H1 (cell line): Measurements from ENCODE around the gene FAM241A. TPM values are rescaled to one million over a fixed set of nuclear protein-coding genes. Genes with fewer than 3 reads are reported as not detected.

ENCODE experiments used
- KDM4A ChIP-seq: IDR thresholded peaks from one replicate; pipeline ENCODE4 v1.7.1; 2012; ENCODE audit warnings: low read depth, mild to moderate bottlenecking, moderate library complexity, low read length, inconsistent platforms; ENCODE audit not compliant: severe bottlenecking
- NANOG ChIP-seq: IDR thresholded peaks from 2 replicates; pipeline ENCODE4 v1.6.1; 2011; ENCODE audit warnings: low read length, low read depth, mild to moderate bottlenecking, inconsistent platforms; ENCODE audit not compliant: insufficient read depth, poor library complexity, severe bottlenecking
- SIX5 ChIP-seq: IDR thresholded peaks from 2 replicates; pipeline ENCODE4 v1.6.1; 2011; ENCODE audit warnings: mild to moderate bottlenecking, low read depth, low read length
- SRF ChIP-seq: IDR thresholded peaks from 2 replicates; pipeline ENCODE4 v1.6.1; 2011; ENCODE audit warnings: mild to moderate bottlenecking, low read depth, low read length, moderate library complexity
- TEAD4 ChIP-seq: IDR thresholded peaks from 2 replicates; pipeline ENCODE4 v1.6.1; 2012; ENCODE audit warnings: low read depth, low read length, inconsistent platforms, mixed read lengths
- ZNF274 ChIP-seq: IDR thresholded peaks from 2 replicates; pipeline ENCODE4 v1.7.0; 2012; ENCODE audit warnings: low read length, borderline replicate concordance; ENCODE audit errors: extremely low read depth
- polyA plus RNA-seq, 7 experiments: library from polyadenylated mRNA; depleted of rRNA in 3 of 7; stranded (reverse) in 5 of 7; unstranded in 2 of 7; fragments of >200 nt in 5 of 7; fragments of 200-250 nt in 2 of 7; gene quantifications; 1 replicate in 5 of 7; 2 replicates in 1 of 7; 4 replicates in 1 of 7; pipeline versions ENCODE4 v1.2.1 to v1.2.3, GENCODE V29; 2011 to 2013; ENCODE audit warnings: missing spikeins in 2 of 7, mixed read lengths in 2 of 7
- total RNA-seq: library from RNA; stranded (reverse); fragmentation: NEBNext Ultra II Directional; extraction: Animal tissue kit (Norgen Biotek cat#: 25700); gene quantifications from 2 replicates; pipeline ENCODE4 v1.2.1, GENCODE V29; 2021
- TF ChIP-seq, protein P1 (sequence below): IDR thresholded peaks from 2 replicates; pipeline ENCODE4 v1.6.1; 2012; ENCODE audit warnings: low read length, inconsistent platforms

The FAM241A gene
- total and polyA plus RNA-seq, 2 of the 8 experiments (the other 6 are each of a cell fraction or from before 2014, with no cell fraction given), result 0.20 to 0.73 TPM

DNA sequence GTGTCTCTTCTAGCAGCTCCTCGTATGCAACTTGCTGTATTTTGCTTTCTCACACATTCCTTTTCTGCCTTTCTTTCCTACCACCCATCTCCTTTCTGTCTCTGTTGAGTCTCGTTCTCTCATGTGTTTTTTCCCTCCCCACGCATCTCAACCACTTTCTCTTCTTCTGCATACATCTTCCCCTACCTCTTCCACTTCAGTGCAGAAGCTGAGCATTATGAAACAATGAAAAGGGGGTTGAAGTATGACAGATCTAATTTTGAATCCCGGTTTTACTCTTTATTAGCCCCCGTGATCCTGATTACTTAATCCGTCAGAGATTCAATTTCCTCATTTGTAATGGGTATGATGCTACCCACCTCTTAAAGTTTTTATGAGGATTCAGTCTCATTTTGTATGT is 7.3 kb downstream of the FAM241A start (continued):
- no peak for TF ChIP-seq SRF
- TF ChIP-seq TEAD4, result no peak
- no peak for TF ChIP-seq SIX5
- no peak for TF ChIP-seq ZNF274
- no peak for TF ChIP-seq KDM4A
- TF ChIP-seq NANOG, result no peak
- TF ChIP-seq, protein P1, sequence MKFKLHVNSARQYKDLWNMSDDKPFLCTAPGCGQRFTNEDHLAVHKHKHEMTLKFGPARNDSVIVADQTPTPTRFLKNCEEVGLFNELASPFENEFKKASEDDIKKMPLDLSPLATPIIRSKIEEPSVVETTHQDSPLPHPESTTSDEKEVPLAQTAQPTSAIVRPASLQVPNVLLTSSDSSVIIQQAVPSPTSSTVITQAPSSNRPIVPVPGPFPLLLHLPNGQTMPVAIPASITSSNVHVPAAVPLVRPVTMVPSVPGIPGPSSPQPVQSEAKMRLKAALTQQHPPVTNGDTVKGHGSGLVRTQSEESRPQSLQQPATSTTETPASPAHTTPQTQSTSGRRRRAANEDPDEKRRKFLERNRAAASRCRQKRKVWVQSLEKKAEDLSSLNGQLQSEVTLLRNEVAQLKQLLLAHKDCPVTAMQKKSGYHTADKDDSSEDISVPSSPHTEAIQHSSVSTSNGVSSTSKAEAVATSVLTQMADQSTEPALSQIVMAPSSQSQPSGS, result no peak
